ENCODE data around the gene RAVER2. TPM values are rescaled to one million over a fixed set of nuclear protein-coding genes. Genes with fewer than 3 reads are reported as not detected.

Gene RAVER2
- polyA plus RNA-seq, 1 donor (not counting 4 experiments of a cell fraction or from before 2014, with no cell fraction given), result 9.1 TPM

DNA sequence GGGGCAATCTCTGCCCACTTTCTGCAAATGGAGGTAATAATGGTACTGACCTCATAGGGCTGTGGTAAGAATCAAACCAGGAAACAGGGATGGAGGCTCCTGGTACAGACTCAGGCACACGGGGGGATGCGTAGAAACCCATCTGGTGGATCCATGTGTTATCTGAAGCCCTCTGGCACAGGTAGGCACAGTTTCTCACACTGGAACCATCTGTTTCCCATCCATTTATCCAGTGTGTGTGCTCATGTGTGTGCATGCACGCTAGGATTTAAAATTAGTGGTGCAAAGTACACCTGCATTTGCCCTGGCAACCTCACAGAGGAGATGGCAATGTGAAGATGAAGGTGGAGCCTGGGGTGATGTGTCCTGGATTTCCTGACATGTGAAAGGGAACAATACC, 103.3 kb downstream of the RAVER2 start:
- Histone ChIP-seq H2AFZ (ENCODE audit: control insufficient read depth, low read length) (no peak overlapping the region), H3K4me2 (ENCODE audit: control insufficient read depth, extremely low read depth, insufficient read depth, low read depth, low read length) (no peak overlapping the region), H3K9ac (ENCODE audit: control insufficient read depth, extremely low read depth, insufficient read depth, low read length) (no peak overlapping the region), H3K9me1 (ENCODE audit: control insufficient read depth, extremely low read depth, insufficient read depth, low read length) (no peaks in the 10 kb centered on the region), H4K20me1 (ENCODE audit: control insufficient read depth, extremely low read depth, insufficient read depth, low read length) (no peaks in the 10 kb centered on the region), H3K27ac (ENCODE audit: control insufficient read depth, insufficient read depth, low read length) (no peak overlapping the region), H3K4me1 (ENCODE audit: control insufficient read depth, extremely low read depth, insufficient read depth, low read length) (no peaks in the 10 kb centered on the region), H3K79me2 (ENCODE audit: control insufficient read depth, insufficient read depth, low read length) (no peaks in the 10 kb centered on the region), H3K9me3 (ENCODE audit: control insufficient read depth, low read depth, low read length) (no peaks in the 10 kb centered on the region), H3K27me3 (ENCODE audit: control insufficient read depth, extremely low read depth, insufficient read depth, low read length) (no peaks in the 10 kb centered on the region), H3K4me3 (ENCODE audit: control insufficient read depth in 2 of 3, extremely low read depth in 1 of 3, insufficient read depth in 2 of 3, low read depth in 1 of 3, low read length in 3 of 3) (no peak overlapping the region), H3K36me3 (ENCODE audit: control insufficient read depth in 2 of 2, extremely low read depth in 1 of 2, insufficient read depth in 2 of 2, low read length in 2 of 2) (peaks cover 11 to 32% of the 10 kb centered on the region in 2 experiments)
- FAIRE-seq (no peak), DNase-seq (ENCODE audit: low read depth, low spot score) (no peak)
- dilution Hi-C loops (cut with MboI; ENCODE audit: extremely low pct_ligation_motif_present, low sequenced_read_pairs), result no loop called here
- no peak for TF ChIP-seq EZH2 (IDR thresholded peaks at IDR 0.05; ENCODE audit: low read length)
- TF ChIP-seq, protein P1, sequence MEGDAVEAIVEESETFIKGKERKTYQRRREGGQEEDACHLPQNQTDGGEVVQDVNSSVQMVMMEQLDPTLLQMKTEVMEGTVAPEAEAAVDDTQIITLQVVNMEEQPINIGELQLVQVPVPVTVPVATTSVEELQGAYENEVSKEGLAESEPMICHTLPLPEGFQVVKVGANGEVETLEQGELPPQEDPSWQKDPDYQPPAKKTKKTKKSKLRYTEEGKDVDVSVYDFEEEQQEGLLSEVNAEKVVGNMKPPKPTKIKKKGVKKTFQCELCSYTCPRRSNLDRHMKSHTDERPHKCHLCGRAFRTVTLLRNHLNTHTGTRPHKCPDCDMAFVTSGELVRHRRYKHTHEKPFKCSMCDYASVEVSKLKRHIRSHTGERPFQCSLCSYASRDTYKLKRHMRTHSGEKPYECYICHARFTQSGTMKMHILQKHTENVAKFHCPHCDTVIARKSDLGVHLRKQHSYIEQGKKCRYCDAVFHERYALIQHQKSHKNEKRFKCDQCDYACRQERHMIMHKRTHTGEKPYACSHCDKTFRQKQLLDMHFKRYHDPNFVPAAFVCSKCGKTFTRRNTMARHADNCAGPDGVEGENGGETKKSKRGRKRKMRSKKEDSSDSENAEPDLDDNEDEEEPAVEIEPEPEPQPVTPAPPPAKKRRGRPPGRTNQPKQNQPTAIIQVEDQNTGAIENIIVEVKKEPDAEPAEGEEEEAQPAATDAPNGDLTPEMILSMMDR (optimal IDR thresholded peaks at IDR 0.05 in 1 of 3, IDR thresholded peaks at IDR 0.05 in 1 of 3, conservative IDR thresholded peaks at IDR 0.05 in 1 of 3; ENCODE audit: extremely low read depth in 1 of 3, insufficient read depth in 2 of 3, low read length in 3 of 3), result no peak

DNA sequence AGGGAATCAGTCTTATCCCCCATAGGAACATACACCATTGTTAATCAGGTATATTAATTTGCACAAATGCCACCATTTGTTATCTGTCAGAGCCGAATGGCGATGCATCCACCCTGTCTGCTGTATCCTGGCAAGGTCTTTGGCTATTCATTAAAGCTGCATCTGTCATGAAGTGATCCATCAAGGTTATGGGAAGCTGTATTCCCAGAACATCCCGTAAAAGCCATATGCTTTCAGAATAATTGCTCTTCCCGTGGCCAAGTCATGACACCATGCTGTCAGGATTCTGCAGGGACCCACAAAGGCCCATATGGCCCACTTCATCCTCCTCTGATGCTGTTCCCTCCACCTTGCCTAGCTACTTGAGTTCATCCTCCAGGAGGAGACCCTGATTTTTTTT, 103.9 kb downstream of the RAVER2 start:
- Histone ChIP-seq H3K9me3 (ENCODE audit: control insufficient read depth, low read depth, low read length) (no peaks in the 10 kb centered on the region), H3K4me1 (ENCODE audit: control insufficient read depth, extremely low read depth, insufficient read depth, low read length) (no peaks in the 10 kb centered on the region), H3K9ac (ENCODE audit: control insufficient read depth, extremely low read depth, insufficient read depth, low read length) (no peak overlapping the region), H3K79me2 (ENCODE audit: control insufficient read depth, insufficient read depth, low read length) (no peaks in the 10 kb centered on the region), H2AFZ (ENCODE audit: control insufficient read depth, low read length) (no peak overlapping the region), H3K27ac (ENCODE audit: control insufficient read depth, insufficient read depth, low read length) (no peak overlapping the region), H3K4me3 (ENCODE audit: control insufficient read depth in 2 of 3, extremely low read depth in 1 of 3, insufficient read depth in 2 of 3, low read depth in 1 of 3, low read length in 3 of 3) (no peak overlapping the region), H3K4me2 (ENCODE audit: control insufficient read depth, extremely low read depth, insufficient read depth, low read depth, low read length) (no peak overlapping the region), H3K36me3 (ENCODE audit: control insufficient read depth in 2 of 2, extremely low read depth in 1 of 2, insufficient read depth in 2 of 2, low read length in 2 of 2) (peaks cover 10 to 32% of the 10 kb centered on the region in 2 experiments), H4K20me1 (ENCODE audit: control insufficient read depth, extremely low read depth, insufficient read depth, low read length) (no peaks in the 10 kb centered on the region), H3K27me3 (ENCODE audit: control insufficient read depth, extremely low read depth, insufficient read depth, low read length) (no peaks in the 10 kb centered on the region), H3K9me1 (ENCODE audit: control insufficient read depth, extremely low read depth, insufficient read depth, low read length) (no peaks in the 10 kb centered on the region)
- DNase-seq (ENCODE audit: low read depth, low spot score) (no peak), FAIRE-seq (no peak)
- TF ChIP-seq, protein P1 (optimal IDR thresholded peaks at IDR 0.05 in 1 of 3, IDR thresholded peaks at IDR 0.05 in 1 of 3, conservative IDR thresholded peaks at IDR 0.05 in 1 of 3; ENCODE audit: extremely low read depth in 1 of 3, insufficient read depth in 2 of 3, low read length in 3 of 3), result no peak
- dilution Hi-C loops (cut with MboI; ENCODE audit: extremely low pct_ligation_motif_present, low sequenced_read_pairs), result no loop called here

Data from keratinocyte (primary cell).